GM12875 (cell line): ENCODE data around the gene DUSP3.

Experiments
- H3K4me3 ChIP-seq: one replicate; pipeline ENCODE4 v1.5.1; 2011; ENCODE audit warnings: low read depth, low read length, control low read depth
- TF ChIP-seq, protein P1 (sequence below): IDR thresholded peaks from 2 replicates; pipeline ENCODE4 v1.5.1; 2011; ENCODE audit warnings: low read depth, mild to moderate bottlenecking, control low read depth, inconsistent platforms, low read length, moderate library complexity, borderline replicate concordance; ENCODE audit not compliant: insufficient read depth

Gene DUSP3

DNA sequence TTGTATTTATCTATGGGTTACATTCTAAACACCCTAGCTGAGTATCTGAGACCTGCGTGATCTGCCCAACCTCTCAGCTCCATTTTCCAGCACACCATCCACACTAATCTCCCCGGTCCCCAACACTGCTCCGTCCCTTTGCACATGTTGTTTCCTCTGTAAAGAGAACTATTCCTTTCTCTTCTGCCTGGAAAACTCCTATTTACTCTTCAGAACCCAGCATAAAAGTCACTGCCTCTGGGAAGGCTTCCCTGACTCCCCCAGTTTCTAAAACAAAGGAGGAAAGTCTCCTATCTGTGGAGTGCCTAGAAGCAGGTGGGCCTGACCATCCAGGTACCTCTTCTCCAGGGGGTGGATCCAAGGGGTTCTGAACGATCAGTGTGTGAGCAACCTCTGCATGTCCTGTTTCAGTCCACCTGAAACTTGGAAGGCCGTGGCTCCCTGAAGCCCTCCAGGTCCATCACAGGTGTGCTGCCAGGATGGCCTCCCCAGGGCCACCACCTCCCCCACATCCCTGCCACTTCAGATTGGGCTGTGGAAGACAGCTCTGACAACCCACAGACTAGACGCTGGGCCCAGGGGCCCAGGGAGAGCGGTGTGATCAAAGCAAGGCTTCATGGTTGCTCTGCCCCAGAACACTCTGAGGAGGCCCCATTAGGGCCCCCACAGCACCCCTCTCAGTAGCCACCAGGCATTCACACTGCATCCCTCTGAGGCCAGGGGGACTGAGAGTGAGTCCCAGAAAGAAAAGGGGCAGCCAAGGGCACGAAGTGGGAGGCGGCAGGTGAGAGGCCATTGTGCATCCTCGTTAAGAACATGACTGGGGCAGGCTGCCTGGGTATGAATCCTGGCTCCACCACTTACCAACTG, 33.9 kb upstream of the DUSP3 start:
- H3K4me3 ChIP-seq, result no peak overlapping the region
- TF ChIP-seq, protein P1, sequence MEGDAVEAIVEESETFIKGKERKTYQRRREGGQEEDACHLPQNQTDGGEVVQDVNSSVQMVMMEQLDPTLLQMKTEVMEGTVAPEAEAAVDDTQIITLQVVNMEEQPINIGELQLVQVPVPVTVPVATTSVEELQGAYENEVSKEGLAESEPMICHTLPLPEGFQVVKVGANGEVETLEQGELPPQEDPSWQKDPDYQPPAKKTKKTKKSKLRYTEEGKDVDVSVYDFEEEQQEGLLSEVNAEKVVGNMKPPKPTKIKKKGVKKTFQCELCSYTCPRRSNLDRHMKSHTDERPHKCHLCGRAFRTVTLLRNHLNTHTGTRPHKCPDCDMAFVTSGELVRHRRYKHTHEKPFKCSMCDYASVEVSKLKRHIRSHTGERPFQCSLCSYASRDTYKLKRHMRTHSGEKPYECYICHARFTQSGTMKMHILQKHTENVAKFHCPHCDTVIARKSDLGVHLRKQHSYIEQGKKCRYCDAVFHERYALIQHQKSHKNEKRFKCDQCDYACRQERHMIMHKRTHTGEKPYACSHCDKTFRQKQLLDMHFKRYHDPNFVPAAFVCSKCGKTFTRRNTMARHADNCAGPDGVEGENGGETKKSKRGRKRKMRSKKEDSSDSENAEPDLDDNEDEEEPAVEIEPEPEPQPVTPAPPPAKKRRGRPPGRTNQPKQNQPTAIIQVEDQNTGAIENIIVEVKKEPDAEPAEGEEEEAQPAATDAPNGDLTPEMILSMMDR, result no peak

DNA sequence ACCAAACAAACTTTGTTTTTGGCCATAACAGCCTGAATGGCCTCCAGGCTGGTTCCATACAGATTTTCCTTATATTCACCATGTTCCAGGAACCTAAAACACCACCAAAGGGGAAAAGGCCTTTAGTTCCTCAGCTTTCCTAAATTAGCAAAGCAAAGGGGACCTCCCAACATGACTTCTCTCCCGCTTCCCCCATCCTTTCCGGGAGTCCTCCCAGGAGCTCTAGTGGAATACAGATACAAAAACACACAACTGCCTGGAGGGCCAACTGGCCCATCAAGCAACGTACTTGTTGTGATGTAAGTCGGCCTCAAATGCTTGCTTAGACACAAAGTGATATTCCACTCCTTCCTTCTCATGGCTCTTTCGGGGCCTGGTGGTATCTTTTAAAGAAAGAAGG, 32.0 kb upstream of the DUSP3 start:
- H3K4me3 ChIP-seq, result no peak overlapping the region
- TF ChIP-seq, protein P1, result no peak

DNA sequence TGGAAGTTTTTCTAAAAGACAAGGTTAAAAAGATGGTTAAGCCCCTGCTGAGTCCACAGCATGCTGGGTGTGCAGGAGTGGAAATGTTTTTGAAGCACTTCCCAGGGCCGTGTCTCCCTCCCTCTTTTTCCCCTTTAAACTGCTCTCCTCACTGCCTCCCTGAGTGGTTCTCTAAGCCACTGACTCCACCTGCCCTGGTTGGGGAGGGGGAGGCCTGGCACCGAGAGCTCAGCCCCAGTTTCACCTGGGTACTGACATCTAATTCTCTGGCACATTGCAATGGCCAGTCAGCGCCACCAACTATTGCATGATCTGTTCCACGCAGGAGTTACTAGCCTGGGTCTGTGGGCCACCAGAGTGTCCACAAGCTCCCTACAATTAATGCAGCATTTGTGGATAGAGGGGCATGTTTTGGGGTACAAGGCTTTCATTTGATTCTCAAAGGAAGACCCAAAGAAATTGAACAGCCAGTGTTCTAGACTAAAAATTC, 31.5 kb upstream of the DUSP3 start:
- H3K4me3 ChIP-seq, result no peak overlapping the region
- TF ChIP-seq, protein P1, result no peak

GRCh38 chr17:43809121-43809520, 30.3 kb upstream of the DUSP3 start:
- no peak overlapping the region for H3K4me3 ChIP-seq
- TF ChIP-seq, protein P1, result no peak

- no peak overlapping the region for H3K4me3 ChIP-seq
- TF ChIP-seq, protein P1, result no peak
Measured at GRCh38 chr17:43808076-43808475, 29.3 kb upstream of the DUSP3 start.

GRCh38 chr17:43805117-43805516, 26.3 kb upstream of the DUSP3 start:
- H3K4me3 ChIP-seq, result no peak overlapping the region
- TF ChIP-seq, protein P1, result no peak

DNA sequence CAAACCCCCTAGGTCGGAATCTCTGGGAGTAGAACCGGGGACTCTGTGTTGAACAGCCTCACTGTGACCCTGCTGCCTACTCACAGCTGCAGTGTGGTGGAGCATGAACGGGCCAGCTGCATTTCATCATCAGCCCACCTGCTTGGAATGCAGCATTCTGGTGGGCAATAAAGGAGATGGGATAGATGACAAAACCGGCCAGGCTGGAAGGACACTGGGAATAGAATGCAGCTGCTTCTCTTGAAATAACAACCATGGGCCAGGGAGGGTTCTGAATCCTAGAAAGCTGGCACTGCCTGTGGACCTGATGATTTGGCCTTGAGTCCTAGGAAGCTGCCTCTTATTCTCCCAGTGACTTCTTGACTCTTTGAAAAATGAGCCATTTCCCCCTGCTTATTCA, 25.0 kb upstream of the DUSP3 start:
- TF ChIP-seq, protein P1, result no peak
- H3K4me3 ChIP-seq, result no peak overlapping the region
